ENCODE measurements around the gene DDB1. TPM values are rescaled to one million over a fixed set of nuclear protein-coding genes. Genes with fewer than 3 reads are reported as not detected.

Gene DDB1
- total RNA-seq, 2 donors from 2014 or later: 122 to 144 TPM

- Histone ChIP-seq H3K4me1 (ENCODE audit: control insufficient read depth in 1 of 2, low read depth in 2 of 2) (peaks cover 11 to 31% of the 10 kb centered on the region in 2 donors), H3K27me3 (replicated peaks; ENCODE audit: insufficient read depth) (no peaks in the 10 kb centered on the region), H3K36me3 (peaks cover 1% of the 10 kb centered on the region), H3K27ac (no peak overlapping the region), H3K4me3 (no peak overlapping the region), H3K9me3 (no peaks in the 10 kb centered on the region)
- ATAC-seq (ENCODE audit: insufficient number of reproducible peaks, low FRiP score, low read depth) (no peak), DNase-seq (ENCODE audit: low spot score) (no peak)
- no peak for TF ChIP-seq CTCF (IDR thresholded peaks at IDR 0.05)
These were observed 1.8 kb upstream of the DDB1 start for GRCh38 chr11:61334434-61335354.

- DNase-seq (ENCODE audit: low spot score) (no peak), ATAC-seq (ENCODE audit: insufficient number of reproducible peaks, low FRiP score, low read depth) (peak; percentile 16)
- TF ChIP-seq CTCF (IDR thresholded peaks at IDR 0.05): no peak
- peak overlapping the region; percentile 94 for H3K4me3 ChIP-seq
- H3K36me3 ChIP-seq: peaks cover 10% of the 10 kb centered on the region
- peak overlapping the region; percentile 88 to 91 for H3K27ac ChIP-seq
- no peaks in the 10 kb centered on the region for H3K9me3 ChIP-seq
- H3K27me3 ChIP-seq (replicated peaks; ENCODE audit: insufficient read depth): no peaks in the 10 kb centered on the region
- H3K4me1 ChIP-seq (ENCODE audit: control insufficient read depth in 1 of 2, low read depth in 2 of 2): peaks cover 11 to 31% of the 10 kb centered on the region in 2 donors
These were observed 887 bp upstream of the DDB1 start for GRCh38 chr11:61333550-61334433.

- no peak for TF ChIP-seq CTCF (IDR thresholded peaks at IDR 0.05)
- Histone ChIP-seq H3K4me3 (peak overlapping the region; percentile 94), H3K27me3 (replicated peaks; ENCODE audit: insufficient read depth) (no peaks in the 10 kb centered on the region), H3K27ac (peak overlapping the region; percentile 88 to 91), H3K9me3 (no peaks in the 10 kb centered on the region), H3K4me1 (ENCODE audit: control insufficient read depth in 1 of 2, low read depth in 2 of 2) (peaks cover 11 to 35% of the 10 kb centered on the region in 2 donors), H3K36me3 (peaks cover 10% of the 10 kb centered on the region)
- no peak for DNase-seq (ENCODE audit: low spot score)
- no peak for ATAC-seq (ENCODE audit: insufficient number of reproducible peaks, low FRiP score, low read depth)
These were observed 566 bp downstream of the DDB1 start for GRCh38 chr11:61332281-61332796.

- Histone ChIP-seq H3K36me3 (peaks cover 14% of the 10 kb centered on the region), H3K4me3 (peak overlapping the region; percentile 94), H3K9me3 (no peaks in the 10 kb centered on the region), H3K27me3 (replicated peaks; ENCODE audit: insufficient read depth) (no peaks in the 10 kb centered on the region), H3K4me1 (ENCODE audit: control insufficient read depth in 1 of 2, low read depth in 2 of 2) (peaks cover 11 to 37% of the 10 kb centered on the region in 2 donors), H3K27ac (no peak overlapping the region)
- no peak for DNase-seq (ENCODE audit: low spot score)
- no peak for TF ChIP-seq CTCF (IDR thresholded peaks at IDR 0.05)
- no peak for ATAC-seq (ENCODE audit: insufficient number of reproducible peaks, low FRiP score, low read depth)
These were observed 1.3 kb downstream of the DDB1 start for GRCh38 chr11:61331651-61332050.

- no peak overlapping the region for H3K4me3 ChIP-seq
- H3K27ac ChIP-seq: no peak overlapping the region
- H3K4me1 ChIP-seq (ENCODE audit: control insufficient read depth in 1 of 2, low read depth in 2 of 2): peaks cover 11 to 37% of the 10 kb centered on the region in 2 donors
- ATAC-seq (ENCODE audit: insufficient number of reproducible peaks, low FRiP score, low read depth): no peak
- peaks cover 29% of the 10 kb centered on the region for H3K36me3 ChIP-seq
- no peaks in the 10 kb centered on the region for H3K9me3 ChIP-seq
- no peaks in the 10 kb centered on the region for H3K27me3 ChIP-seq (replicated peaks; ENCODE audit: insufficient read depth)
- TF ChIP-seq CTCF (IDR thresholded peaks at IDR 0.05): no peak
- no peak for DNase-seq (ENCODE audit: low spot score)
These were observed 3.0 kb downstream of the DDB1 start for GRCh38 chr11:61329871-61330270.

Data from thoracic aorta (tissue), 2 donors.